ENCODE data around the gene PON2. TPM values are rescaled to one million over a fixed set of nuclear protein-coding genes. Genes with fewer than 3 reads are reported as not detected.
"Not testable (repeated sequence)": the region's sequence is repeated elsewhere in the genome, so short reads cannot be mapped to it uniquely, and the experiment has no call there.

Gene PON2
- total RNA-seq, 1 donor from 2014 or later = 195 TPM

DNA sequence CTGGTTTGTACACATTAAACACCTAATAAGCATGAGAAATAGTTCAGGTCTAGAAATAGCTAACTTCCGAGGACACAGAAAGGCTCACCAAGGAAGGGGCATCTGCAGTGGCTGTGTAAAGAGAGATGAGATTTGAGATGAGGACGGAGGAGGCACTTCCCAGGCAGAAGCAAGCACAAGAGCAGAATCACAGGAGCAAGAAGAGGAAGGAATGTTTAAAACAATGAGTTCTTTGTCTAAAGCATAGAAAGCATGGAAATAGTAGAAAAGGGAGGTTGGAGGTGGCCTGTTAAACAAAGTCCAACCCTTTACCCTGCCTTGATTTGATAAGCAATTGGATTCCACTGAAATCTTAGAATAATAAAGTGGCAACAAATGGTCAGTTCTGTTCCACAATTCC lies 27.1 kb downstream of the PON2 start:
- DNase-seq (ENCODE audit: extremely low read depth, low read depth, low spot score) = no peak

DNA sequence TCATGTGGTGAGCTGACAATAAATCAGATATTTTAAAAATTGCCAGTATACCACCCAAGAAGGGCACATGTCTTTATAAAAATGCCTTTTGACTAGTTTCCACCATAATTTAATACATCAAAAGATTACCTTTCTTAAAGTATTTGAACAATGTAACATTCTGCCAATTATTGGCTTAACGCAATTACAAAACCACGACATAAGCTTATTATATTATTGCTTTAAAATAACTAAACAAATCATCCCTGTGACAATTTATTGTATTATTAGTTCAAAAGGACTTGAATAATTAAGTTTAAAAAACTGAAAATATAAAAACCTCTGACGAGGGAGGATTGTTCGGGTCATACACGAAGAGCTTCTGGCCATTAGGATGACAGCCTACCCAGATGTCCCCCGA lies 29.0 kb downstream of the PON2 start:
- DNase-seq (ENCODE audit: extremely low read depth, low read depth, low spot score) = no peak

DNA sequence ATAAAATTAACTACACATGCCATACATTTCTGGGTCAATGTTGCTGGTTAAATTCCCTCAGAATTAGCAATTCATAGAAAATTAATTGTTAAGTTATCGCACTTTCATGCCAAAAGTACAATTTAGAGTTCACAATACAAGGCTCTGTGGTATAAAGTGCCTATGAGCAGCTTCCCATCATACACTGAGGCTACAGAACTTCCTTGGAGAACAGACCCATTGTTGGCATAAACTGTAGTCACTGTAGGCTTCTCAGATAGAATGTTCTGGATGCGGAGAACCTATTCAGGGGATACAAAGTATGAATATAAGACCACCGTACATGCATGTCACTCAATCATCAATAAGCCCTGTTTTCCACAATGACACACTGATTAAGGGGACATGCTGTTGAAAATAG lies 29.6 kb downstream of the PON2 start:
- DNase-seq (ENCODE audit: extremely low read depth, low read depth, low spot score) = no peak

DNA sequence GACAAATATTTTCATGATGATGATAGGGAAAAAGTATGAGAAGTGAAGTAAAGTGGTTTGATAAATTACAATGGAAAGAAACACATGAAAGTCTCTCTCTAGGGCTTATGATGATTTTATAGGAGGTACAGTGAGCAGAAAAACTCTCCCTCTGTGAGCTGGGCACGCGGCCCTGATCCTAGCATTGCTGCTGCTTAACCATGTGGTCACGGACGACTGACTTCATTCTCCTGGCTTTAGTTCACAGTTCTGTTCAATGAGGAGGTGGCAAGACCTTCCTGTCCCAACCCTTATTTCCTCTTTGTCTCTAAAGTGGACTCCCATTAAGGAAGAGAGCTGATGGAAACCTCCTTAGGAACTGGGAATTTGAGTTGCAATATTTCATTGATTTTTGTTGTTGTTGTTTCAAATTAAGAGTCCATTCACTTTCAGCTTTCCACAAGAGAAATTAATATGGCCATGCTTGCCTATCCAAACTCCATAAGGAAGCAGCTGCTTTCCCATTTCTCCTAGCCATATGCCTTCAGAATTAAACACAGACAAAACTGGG lies 30.4 kb downstream of the PON2 start:
- no peak for DNase-seq (ENCODE audit: extremely low read depth, low read depth, low spot score)

DNA sequence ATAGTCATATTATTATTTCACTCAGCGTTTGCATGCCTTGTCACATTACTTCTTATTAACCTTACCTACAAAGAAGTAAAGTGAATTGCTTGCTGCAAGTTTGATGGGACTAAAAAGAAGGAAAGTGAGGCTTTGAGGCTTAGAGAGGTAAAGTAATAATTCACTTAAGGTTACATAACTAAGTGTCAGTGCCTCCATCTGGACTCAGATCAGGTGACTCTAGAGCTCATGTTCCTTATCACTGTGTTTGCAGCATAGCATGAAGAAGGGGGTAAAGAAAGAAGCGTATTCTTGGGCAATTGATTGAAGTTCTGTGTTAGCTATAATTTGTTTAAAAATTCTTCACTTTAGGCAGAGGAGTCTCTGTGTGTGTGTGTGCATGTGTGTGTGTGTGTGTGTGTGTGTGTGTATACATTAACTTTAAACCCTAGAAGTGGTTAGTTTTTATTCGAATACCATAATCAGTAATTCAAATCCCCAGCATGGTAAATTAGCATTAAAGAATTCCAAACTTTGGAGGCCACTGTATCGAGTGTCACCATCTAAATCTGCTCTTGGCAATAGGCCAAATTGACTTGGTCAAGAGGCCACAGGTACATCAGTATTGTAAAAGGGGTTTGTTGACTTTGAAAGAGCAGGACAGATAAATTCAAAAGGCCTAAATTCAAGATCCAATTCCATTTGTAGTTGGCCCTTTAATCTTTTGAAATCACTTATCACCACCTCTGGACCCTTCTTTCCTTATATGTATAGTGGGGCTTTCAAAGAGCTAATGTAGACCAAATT lies 36.5 kb downstream of the PON2 start:
- no peak for DNase-seq (ENCODE audit: extremely low read depth, low read depth, low spot score)

DNA sequence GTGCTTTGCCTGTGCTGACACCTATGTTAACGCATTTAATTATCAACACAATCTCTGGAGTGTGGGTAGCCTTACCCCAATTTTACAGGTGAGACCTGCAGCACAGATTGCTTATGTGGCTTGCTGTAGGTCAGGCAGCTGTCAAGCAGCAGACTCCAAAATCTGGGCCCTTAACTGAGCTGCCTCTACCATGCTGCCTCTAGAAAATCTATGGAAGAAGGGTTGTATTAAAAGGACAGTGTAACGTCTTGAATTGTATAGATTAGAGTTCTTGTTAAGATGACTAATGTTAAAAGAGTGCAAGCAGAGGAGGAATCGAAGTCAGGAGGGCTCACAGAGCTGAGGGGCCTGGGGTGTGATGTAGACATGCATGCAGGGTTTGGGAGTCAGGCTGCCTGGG lies 37.4 kb downstream of the PON2 start:
- no peak for DNase-seq (ENCODE audit: extremely low read depth, low read depth, low spot score)

DNA sequence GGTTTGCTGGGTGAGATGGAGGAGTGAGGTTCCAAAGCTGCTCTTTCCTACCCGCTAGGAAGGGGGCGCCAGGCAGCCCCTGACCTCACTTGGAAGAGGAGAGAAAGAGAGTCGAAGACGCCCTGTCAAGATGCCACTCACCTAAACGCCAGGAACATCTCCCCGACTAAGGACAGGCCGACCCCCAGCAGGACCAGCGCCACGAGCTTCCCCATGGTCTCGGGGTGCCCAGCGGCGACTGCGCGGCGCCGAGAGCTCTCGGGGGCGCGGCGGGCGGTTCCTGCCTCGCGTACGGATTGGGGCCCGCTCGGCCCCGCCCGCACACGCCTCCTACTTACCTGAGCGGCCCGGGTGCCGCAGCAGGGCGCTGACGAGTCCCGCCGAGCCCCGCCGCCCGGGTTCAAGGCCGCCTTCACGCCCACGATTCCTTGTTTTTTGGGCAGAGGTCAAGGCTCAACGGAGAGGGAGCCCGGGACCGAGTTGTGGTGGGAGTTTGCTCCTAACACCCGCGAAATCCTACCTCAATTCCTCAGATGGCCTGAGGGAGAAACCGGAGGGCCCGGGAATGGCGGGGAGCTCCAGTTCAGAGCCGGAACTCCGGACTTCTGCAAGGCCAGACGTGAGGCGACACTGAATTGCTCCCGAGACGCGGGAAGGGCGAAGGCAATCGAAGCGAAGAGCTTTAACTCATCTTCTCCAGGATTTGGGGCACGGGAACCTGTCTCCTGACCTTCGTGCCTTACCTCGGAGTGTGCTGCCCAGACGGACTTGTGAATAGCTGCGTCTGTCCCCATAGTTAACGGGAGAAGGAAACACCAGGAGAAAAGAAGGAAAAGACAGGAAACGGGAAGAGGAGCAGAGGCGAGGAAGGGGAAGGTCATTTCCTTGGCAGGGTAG lies 38.4 kb downstream of the PON2 start, which contains the start of gene PON3:
TSS of gene PON3 (minus strand) at position 240 of the 897 bp plus-strand sequence. CDS start at position 215, 25 bp downstream.
- DNase-seq (ENCODE audit: extremely low read depth, low read depth, low spot score) = no peak

DNA sequence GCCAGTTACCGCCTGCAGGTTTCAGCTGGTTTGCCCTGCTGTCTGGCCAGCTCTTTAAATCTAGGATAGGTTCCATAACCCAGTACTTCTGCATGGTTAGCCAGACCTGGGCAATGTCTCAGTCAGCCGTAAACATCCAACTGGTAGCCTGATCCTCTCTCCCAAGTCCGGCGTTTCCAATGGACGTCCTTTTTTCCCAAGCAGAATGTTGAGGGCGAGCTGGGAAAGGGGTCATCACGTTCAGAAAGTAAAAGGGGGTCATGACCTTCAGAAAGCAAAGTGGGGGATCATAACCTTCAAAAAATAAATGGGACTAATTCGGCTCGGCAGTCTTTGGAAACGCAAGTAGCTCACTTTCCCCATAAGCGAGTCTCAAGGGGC lies 39.1 kb downstream of the PON2 start:
- DNase-seq (ENCODE audit: extremely low read depth, low read depth, low spot score) = no peak

DNA sequence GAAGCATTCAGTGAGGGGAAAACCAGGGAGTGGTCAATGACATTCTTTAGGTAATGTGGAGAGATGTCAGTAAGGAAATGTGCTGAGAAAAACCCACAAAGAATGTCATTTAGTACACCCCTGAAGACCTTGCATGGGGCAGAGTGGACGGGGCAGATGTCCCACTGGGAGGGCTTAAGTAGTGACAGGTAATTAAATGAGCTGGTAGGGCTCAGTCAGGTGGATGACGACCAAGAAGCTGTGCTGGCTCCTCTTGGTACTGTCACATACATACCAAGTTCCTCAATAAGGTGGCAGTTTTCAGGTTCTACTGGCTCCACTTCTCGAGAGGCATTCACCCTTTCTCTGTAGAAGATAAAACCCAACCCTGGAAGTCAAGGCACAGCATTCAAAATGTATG lies 40.5 kb downstream of the PON2 start:
- DNase-seq (ENCODE audit: extremely low read depth, low read depth, low spot score) = no peak

DNA sequence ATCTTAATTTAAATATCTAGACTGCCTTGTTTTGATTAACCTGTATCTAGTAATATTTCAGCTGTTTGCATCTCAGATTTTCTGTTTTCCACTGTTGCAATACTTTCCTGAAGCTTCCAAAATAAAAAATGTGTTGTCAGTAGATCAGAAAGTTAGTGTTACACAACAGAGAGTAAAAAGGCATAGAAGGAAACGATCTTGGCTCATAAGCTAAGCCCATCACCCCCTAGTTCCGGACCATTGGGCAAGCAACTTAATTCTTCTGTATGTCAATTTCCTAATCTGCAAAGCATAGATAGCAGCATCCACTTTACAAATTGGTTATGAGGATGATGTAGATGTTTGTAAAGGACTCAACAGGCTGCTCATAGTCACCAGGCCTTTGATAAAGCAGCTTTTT lies 43.1 kb downstream of the PON2 start:
- DNase-seq (ENCODE audit: extremely low read depth, low read depth, low spot score) = no peak

DNA sequence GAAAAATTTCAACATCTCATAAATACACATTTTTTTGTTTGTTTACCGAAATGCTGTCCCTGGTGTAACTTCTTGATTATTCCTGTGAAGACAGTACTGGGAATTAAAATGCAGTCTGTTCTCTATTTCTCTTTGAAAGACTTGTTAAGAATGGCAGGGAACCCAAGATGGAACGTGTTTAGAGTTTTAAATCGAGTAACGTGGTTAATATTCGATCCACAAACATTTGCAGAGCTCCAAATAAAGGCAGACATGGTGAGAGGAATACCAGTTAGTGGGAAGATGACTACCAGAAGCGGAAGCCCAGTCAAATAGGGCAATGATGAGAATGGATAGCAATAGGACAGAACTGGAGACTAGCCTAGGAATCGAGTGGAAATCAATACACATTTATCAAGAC lies 45.3 kb downstream of the PON2 start:
- DNase-seq (ENCODE audit: extremely low read depth, low read depth, low spot score) = no peak

DNA sequence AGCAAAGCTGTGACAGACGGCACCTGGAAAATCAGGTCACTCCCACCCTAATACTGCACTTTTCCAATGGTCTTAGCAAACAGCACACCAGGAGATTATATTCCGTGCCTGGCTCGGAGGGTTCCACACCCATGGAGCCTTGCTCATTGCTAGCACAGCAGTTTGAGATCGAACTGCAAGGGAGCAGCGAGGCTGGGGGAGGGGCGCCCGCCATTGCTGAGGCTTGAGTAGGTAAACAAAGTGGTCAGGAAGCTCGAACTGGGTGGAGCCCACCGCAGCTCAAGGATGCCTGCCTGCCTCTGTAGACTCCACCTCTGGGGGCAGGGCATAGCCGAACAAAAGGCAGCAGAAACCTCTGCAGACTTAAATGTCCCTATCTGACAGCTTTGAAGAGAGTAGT lies 55.4 kb downstream of the PON2 start:
- DNase-seq (ENCODE audit: extremely low read depth, low read depth, low spot score) = not testable (repeated sequence)

DNA sequence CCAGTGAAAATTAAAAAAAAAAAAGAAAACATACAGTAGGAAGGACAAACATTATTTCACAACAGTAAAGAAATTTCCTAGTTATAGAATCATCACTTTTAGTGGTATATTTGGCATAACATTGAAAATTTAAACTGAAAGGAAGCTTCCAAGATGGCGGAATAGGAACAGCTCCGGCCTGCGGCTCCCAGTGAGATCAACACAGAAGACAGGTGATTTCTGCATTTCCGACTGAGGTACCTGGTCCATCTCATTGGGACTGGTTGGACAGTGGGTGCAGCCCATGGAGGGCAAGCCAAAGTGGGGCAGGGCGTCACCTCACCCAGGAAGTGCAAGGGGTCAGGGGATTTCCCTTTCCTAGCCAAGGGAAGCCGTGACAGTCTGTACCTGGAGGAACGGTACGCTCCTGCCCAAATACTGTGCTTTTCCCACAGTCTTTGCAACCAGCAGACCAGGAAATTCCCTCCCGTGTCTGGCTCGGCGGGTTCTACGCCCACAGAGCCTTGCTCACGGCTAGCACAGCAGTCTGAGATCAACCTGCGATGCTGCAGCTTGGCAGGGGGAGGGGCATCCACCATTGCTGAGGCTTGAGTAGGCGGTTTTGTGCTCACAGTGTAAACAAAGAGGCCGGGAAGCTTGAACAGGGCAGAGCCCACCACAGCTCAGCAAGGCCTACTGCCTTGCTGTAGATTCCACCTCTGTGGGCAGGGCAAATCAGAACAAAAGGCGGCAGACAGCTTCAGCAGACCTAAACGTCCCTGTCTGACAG lies 58.0 kb downstream of the PON2 start:
- DNase-seq (ENCODE audit: extremely low read depth, low read depth, low spot score) = no peak

DNA sequence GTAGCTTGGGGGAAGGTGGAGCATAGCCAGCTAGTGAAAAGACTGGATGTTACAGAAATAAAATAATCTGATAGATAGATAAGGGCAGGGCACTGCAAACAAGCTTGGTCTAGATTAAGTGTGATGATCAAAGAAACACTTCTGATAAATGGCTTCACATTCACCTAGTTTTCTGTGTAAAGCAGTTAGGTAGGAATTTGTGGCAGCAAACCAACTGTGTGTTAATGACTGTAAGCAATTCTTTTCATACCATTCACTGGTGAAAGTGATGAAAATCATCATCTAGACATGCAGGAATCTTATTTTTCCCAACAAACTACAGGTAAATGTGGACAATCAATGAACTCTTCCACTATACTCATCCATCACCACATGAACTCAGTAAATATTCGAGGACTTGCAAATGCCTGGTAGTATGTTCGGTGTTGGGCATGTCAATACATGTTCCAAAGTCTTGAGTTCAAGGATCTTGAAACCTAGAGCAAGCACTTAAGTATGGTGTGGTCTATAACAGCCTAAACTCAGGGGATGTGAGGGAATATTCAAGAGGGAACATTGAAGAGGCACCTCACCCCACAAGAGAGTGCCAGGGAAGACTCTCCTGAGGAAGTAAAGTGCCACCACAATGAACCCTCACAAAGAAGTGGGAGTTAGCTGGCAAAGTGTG lies 59.1 kb downstream of the PON2 start:
- DNase-seq (ENCODE audit: extremely low read depth, low read depth, low spot score) = no peak

DNA sequence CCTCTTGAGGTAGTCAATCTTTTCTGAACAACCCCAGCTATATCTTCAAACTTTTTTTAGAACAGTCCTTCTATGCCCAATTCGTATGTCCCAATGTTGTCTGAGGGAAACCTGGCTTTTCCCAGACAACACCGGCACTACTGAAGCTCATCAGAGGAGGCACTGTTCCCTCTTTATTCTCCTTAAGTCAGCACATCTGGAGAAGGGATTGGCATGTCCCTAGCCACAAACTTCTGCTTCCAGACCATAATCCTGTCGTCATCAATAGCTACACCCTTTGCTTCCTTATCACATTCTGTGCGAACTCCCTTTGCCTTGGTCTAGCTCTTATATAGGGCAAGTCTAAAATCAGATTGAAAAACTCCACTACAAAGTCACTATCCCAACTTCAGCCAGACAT lies 61.5 kb downstream of the PON2 start:
- DNase-seq (ENCODE audit: extremely low read depth, low read depth, low spot score) = no peak

DNA sequence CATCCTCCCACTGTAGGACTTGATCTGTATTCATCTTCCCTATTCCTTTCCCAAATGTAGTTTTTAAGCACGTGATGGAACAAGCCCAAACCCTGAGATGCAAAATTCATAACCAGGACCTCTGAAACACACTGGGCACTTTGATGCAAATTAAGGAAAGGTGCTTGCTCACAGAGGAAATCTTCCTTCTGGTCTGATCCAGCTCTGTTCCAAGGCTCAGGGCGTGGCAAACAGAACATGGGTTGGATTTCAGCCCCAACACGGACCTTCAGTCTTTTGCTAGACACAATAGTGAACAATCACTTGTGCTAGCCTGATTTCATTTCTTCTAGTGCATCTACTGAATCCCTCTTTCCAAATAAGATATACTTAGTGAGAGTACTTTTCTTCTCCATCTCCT lies 66.6 kb downstream of the PON2 start:
- no peak for DNase-seq (ENCODE audit: extremely low read depth, low read depth, low spot score)

DNA sequence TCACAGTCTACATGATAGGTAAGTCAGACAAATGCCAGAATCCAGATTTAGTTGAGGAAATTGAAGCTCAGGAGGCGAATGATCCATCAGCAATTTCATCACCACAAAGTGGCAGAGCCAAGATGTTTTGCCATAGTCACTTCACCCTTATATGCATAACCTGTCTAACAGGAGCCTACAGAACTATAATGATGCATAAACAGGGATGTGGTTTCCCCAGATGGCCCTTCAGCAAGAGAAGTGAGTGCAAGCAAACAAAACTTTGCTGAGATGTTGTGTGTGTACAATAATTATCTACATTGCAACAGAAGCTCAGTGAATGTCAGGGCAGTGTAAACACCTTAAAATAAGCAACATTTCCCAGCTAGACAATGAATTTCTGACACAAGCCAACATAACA lies 67.2 kb downstream of the PON2 start:
- no peak for DNase-seq (ENCODE audit: extremely low read depth, low read depth, low spot score)

DNA sequence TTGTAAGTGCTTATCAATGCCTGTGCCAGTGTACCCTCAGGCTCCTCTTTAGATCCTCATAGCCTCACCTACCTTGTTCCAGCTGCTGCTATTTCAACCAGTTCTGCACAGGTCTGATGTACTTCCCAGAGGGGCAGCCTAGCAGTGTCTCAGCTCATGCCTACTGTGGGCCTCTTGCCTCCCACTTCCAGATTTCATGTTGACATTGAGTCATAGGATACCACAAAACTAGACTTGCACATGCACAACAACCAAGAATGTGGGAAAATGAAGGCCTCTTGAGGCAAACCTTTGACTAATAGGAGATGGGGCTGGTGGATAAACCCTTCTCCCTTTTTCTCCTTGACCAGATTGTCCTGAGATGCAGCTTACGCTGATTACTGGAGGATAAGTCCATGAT lies 69.7 kb downstream of the PON2 start:
- DNase-seq (ENCODE audit: extremely low read depth, low read depth, low spot score) = no peak

DNA sequence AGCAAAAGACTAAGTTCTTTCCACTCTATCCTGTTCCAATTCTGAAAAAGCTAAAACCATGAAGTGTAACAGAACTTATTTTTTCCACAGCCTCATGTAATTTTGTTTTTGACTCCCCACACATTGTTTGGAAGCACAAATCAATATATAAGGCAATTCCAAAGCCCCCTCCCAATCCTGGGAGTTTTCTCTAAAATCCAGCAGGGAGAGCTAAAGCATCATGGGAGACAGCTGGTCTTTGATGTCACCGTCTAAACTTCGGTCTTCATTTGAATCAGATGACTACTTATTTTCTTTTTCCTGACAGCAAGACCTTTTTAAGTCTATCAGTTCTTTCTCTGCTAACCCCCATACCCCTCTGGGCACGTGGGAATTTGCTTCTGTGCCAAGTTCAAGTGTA lies 77.2 kb downstream of the PON2 start:
- DNase-seq (ENCODE audit: extremely low read depth, low read depth, low spot score) = no peak
